Anterior cingulate cortex (tissue), 58 donors: ENCODE data around the gene ATP8B4.
"Not testable (repeated sequence)": the region's sequence is repeated elsewhere in the genome, so short reads cannot be mapped to it uniquely, and the experiment has no call there.

ENCODE experiments used
- DNase-seq, 58 donors: peaks; one replicate each; lab custom pipeline; 2025; lab: John Stamatoyannopoulos, UW

The ATP8B4 gene

GRCh38 chr15:50140098-50140497 lies 21.1 kb upstream of the ATP8B4 start:
- DNase-seq: peak in 1 of 58 donors; percentile 7

GRCh38 chr15:50138391-50138790 lies 19.4 kb upstream of the ATP8B4 start:
- no peak for DNase-seq

GRCh38 chr15:50137893-50138292 lies 18.9 kb upstream of the ATP8B4 start:
- DNase-seq: no peak

- DNase-seq: no peak
These were observed 18.3 kb upstream of the ATP8B4 start for GRCh38 chr15:50137330-50137761.

GRCh38 chr15:50135031-50135551 lies 16.1 kb upstream of the ATP8B4 start:
- DNase-seq: no peak

GRCh38 chr15:50134524-50135024 lies 15.5 kb upstream of the ATP8B4 start:
- DNase-seq: peak in 3 of 58 donors; percentile 4 to 76 (median 67)

- DNase-seq: not testable (repeated sequence)
These were observed 13.4 kb upstream of the ATP8B4 start for GRCh38 chr15:50132251-50132984.

GRCh38 chr15:50131617-50132016 lies 12.6 kb upstream of the ATP8B4 start:
- no peak for DNase-seq

GRCh38 chr15:50128266-50128665 lies 9.2 kb upstream of the ATP8B4 start:
- peak in 21 of 58 donors; percentile 5 to 57 (median 21) for DNase-seq

GRCh38 chr15:50127255-50127777 lies 8.3 kb upstream of the ATP8B4 start:
- no peak for DNase-seq

- no peak for DNase-seq
These were observed 7.0 kb upstream of the ATP8B4 start for GRCh38 chr15:50126072-50126471.

- DNase-seq: no peak
These were observed 5.6 kb upstream of the ATP8B4 start for GRCh38 chr15:50124631-50125030.

GRCh38 chr15:50123861-50124557 lies 5.0 kb upstream of the ATP8B4 start:
- DNase-seq: no peak

- no peak for DNase-seq
These were observed 1.7 kb upstream of the ATP8B4 start for GRCh38 chr15:50120729-50121128.

GRCh38 chr15:50117431-50118027 lies 1.5 kb downstream of the ATP8B4 start:
- DNase-seq: no peak

GRCh38 chr15:50116477-50116876 lies 2.6 kb downstream of the ATP8B4 start:
- DNase-seq: no peak

- DNase-seq: peak in 3 of 58 donors; percentile 3 to 27 (median 18)
These were observed 4.8 kb downstream of the ATP8B4 start for GRCh38 chr15:50113992-50114780.

GRCh38 chr15:50113187-50113505 lies 5.9 kb downstream of the ATP8B4 start:
- peak in 1 of 58 donors; percentile 15 for DNase-seq

GRCh38 chr15:50112488-50113186 lies 6.4 kb downstream of the ATP8B4 start:
- DNase-seq: peak in 1 of 58 donors; percentile 3
